ENCODE measurements around the gene TUBB1. TPM values are rescaled to one million over a fixed set of nuclear protein-coding genes. Genes with fewer than 3 reads are reported as not detected.
"Not testable (repeated sequence)": the region's sequence is repeated elsewhere in the genome, so short reads cannot be mapped to it uniquely, and the experiment has no call there.

Gene TUBB1
- total RNA-seq, 3 donors from 2014 or later, result not detected

- peaks cover 5% of the 10 kb centered on the region for H3K36me3 ChIP-seq (ENCODE audit: low read depth)
- no peak overlapping the region for H3K4me3 ChIP-seq
- DNase-seq (peak in 1 of 3 donors; percentile 40), ATAC-seq (peak; percentile 24)
- no peaks in the 10 kb centered on the region for H3K9me3 ChIP-seq
- intact Hi-C loops (cut with DNase I, micrococcal nuclease), result no loop called here
- peaks cover 29% of the 10 kb centered on the region for H3K4me1 ChIP-seq (ENCODE audit: low read depth)
- no peak for TF ChIP-seq CTCF (IDR thresholded peaks at IDR 0.05)
Observed at GRCh38 chr20:59040667-59041066, 21.4 kb downstream of the TUBB1 start.

- H3K4me1 ChIP-seq (ENCODE audit: low read depth), result peaks cover 29% of the 10 kb centered on the region
- intact Hi-C loops (cut with DNase I, micrococcal nuclease), result not testable (repeated sequence)
Observed at GRCh38 chr20:59041487-59041886, 22.3 kb downstream of the TUBB1 start.

GRCh38 chr20:59042151-59042795 lies 23.0 kb downstream of the TUBB1 start, which contains the start of gene PRELID3B:
TSS of gene PRELID3B (minus strand) at chr20:59042786. CDS start at chr20:59042730, 56 bp downstream.
- Histone ChIP-seq H3K4me3 (peak within 1 kb of the TSS; percentile 58), H3K4me1 (ENCODE audit: low read depth) (peaks cover 30% of the 10 kb centered on the region), H3K36me3 (ENCODE audit: low read depth) (no peaks in the 10 kb centered on the region), H3K9me3 (no peaks in the 10 kb centered on the region)
- peak in 2 of 3 donors; percentile 65 to 76 for DNase-seq
- TF ChIP-seq CTCF (IDR thresholded peaks at IDR 0.05), result no peak
- ATAC-seq, result peak; percentile 55
- intact Hi-C loops (cut with DNase I, micrococcal nuclease), result no loop called here

More at GRCh38 chr20:59041487-59041886, 22.3 kb downstream of the TUBB1 start:
- not testable (repeated sequence) for H3K36me3 ChIP-seq (ENCODE audit: low read depth); H3K4me3 ChIP-seq; DNase-seq; H3K9me3 ChIP-seq; ATAC-seq

- Histone ChIP-seq H3K9me3 (no peaks in the 10 kb centered on the region), H3K36me3 (ENCODE audit: low read depth) (no peaks in the 10 kb centered on the region), H3K4me3 (peak overlapping the region; percentile 58), H3K4me1 (ENCODE audit: low read depth) (peaks cover 37% of the 10 kb centered on the region)
- peak; percentile 15 for TF ChIP-seq CTCF (IDR thresholded peaks at IDR 0.05)
- DNase-seq (peak; percentile 93 to 98 (median 97)), ATAC-seq (peak; percentile 96)
- intact Hi-C loops (cut with DNase I, micrococcal nuclease), result no loop called here
Observed at GRCh38 chr20:59042796-59043631, 23.8 kb downstream of the TUBB1 start.

- ATAC-seq (no peak), DNase-seq (no peak)
- H3K9me3 ChIP-seq, result no peaks in the 10 kb centered on the region
- H3K4me1 ChIP-seq (ENCODE audit: low read depth), result peaks cover 44% of the 10 kb centered on the region
- TF ChIP-seq CTCF (IDR thresholded peaks at IDR 0.05), result no peak
- H3K4me3 ChIP-seq, result no peak overlapping the region
- H3K36me3 ChIP-seq (ENCODE audit: low read depth), result no peaks in the 10 kb centered on the region
- intact Hi-C loops (cut with DNase I, micrococcal nuclease), result no loop called here
Observed at GRCh38 chr20:59043698-59044097, 24.5 kb downstream of the TUBB1 start.

- intact Hi-C loops (cut with DNase I, micrococcal nuclease), result no loop called here
- no peak for TF ChIP-seq CTCF (IDR thresholded peaks at IDR 0.05)
- Histone ChIP-seq H3K9me3 (no peaks in the 10 kb centered on the region), H3K4me1 (ENCODE audit: low read depth) (peaks cover 42% of the 10 kb centered on the region), H3K36me3 (ENCODE audit: low read depth) (no peaks in the 10 kb centered on the region), H3K4me3 (no peak overlapping the region)
- DNase-seq (no peak), ATAC-seq (no peak)
Observed at GRCh38 chr20:59044295-59044694, 25.1 kb downstream of the TUBB1 start.

All from mucosa of descending colon (tissue), 3 donors.